ENCODE measurements around the gene BRAT1. TPM values are rescaled to one million over a fixed set of nuclear protein-coding genes. Genes with fewer than 3 reads are reported as not detected.
"Not testable (repeated sequence)": the region's sequence is repeated elsewhere in the genome, so short reads cannot be mapped to it uniquely, and the experiment has no call there.

The BRAT1 gene
- total RNA-seq, 1 experiment from 2014 or later = 50.0 TPM

- H3K27me3 Mint-ChIP-seq (ENCODE audit: low read depth); POLR2A ChIA-PET; H3K9me3 Mint-ChIP-seq: not testable (repeated sequence)
These were observed 23.6 kb downstream of the BRAT1 start for GRCh38 chr7:2531796-2532110.

GRCh38 chr7:2530994-2531795 lies 24.1 kb downstream of the BRAT1 start:
- CTCF ChIA-PET = interaction anchor here (1.0 to 1.3 kb wide), 2 partner anchors 28 to 62 kb away, joined by 3 read pairs; partner anchors contain the start of gene IQCE
- Mint-ChIP-seq H3K4me1 (peaks cover 12% of the 10 kb centered on the region), H3K27ac (0 out of 2 replicates have a peak overlapping the region, but pooled peaks have one; percentile 70)
- ATAC-seq = peak; percentile 15; the same call in 1 of the 2 replicates
- POLR2A ChIA-PET; H3K27me3 Mint-ChIP-seq (ENCODE audit: low read depth); H3K4me3 Mint-ChIP-seq; H3K36me3 Mint-ChIP-seq; DNase-seq (ENCODE audit: low spot score); H3K9me3 Mint-ChIP-seq: not testable (repeated sequence)

More at GRCh38 chr7:2531796-2532110, 23.6 kb downstream of the BRAT1 start:
- H3K27ac Mint-ChIP-seq; H3K4me3 Mint-ChIP-seq; DNase-seq (ENCODE audit: low spot score); H3K36me3 Mint-ChIP-seq; CTCF ChIA-PET: not testable (repeated sequence)
- ATAC-seq = peak; percentile 6; the same call in 1 of the 2 replicates
- peaks cover 11% of the 10 kb centered on the region for H3K4me1 Mint-ChIP-seq

GRCh38 chr7:2530071-2530987 lies 25.0 kb downstream of the BRAT1 start:
- ChIA-PET CTCF (interaction anchor here (0.5 to 1.3 kb wide), 3 partner anchors 28 to 61 kb away, joined by 3 to 4 read pairs (median 3); partner anchors contain the start of gene IQCE), POLR2A (no interaction called here)
- H3K27ac Mint-ChIP-seq = peak overlapping the region; percentile 70; the same call in 1 of the 2 replicates
- no peak overlapping the region for H3K4me3 Mint-ChIP-seq
- no peaks in the 10 kb centered on the region for H3K27me3 Mint-ChIP-seq (ENCODE audit: low read depth)
- ATAC-seq (no peak), DNase-seq (ENCODE audit: low spot score) (no peak)
- no peaks in the 10 kb centered on the region for H3K9me3 Mint-ChIP-seq
- H3K4me1 Mint-ChIP-seq = peaks cover 19% of the 10 kb centered on the region
- H3K36me3 Mint-ChIP-seq = peaks cover 7% of the 10 kb centered on the region; the same call in 1 of the 2 replicates
- TF ChIP-seq ARID4B (CRISPR knock-in tag; IDR thresholded peaks at IDR 0.05; ENCODE audit: borderline replicate concordance) = no peak
- no peak for TF ChIP-seq ZNF281 (CRISPR knock-in tag; IDR thresholded peaks at IDR 0.05)
- TF ChIP-seq RORB (CRISPR knock-in tag; IDR thresholded peaks at IDR 0.05) = no peak
- TF ChIP-seq NR1H2 (CRISPR knock-in tag; IDR thresholded peaks at IDR 0.05) = no peak
- TF ChIP-seq ZNF232 (CRISPR knock-in tag; IDR thresholded peaks at IDR 0.05) = no peak
- TF ChIP-seq NFATC4 (CRISPR knock-in tag; IDR thresholded peaks at IDR 0.05) = no peak
- TF ChIP-seq HMGXB4 (CRISPR knock-in tag; IDR thresholded peaks at IDR 0.05) = no peak
- TF ChIP-seq MAX (CRISPR knock-in tag; IDR thresholded peaks at IDR 0.05) = no peak
- no peak for TF ChIP-seq ATF3 (CRISPR knock-in tag; conservative IDR thresholded peaks at IDR 0.05)
- TF ChIP-seq SMAD4 (CRISPR knock-in tag; IDR thresholded peaks at IDR 0.05) = no peak
- no peak for TF ChIP-seq CBFB (CRISPR knock-in tag; IDR thresholded peaks at IDR 0.05; ENCODE audit: low read depth)
- no peak for TF ChIP-seq ZNF396 (CRISPR knock-in tag; IDR thresholded peaks at IDR 0.05; ENCODE audit: borderline replicate concordance)
- no peak for TF ChIP-seq FOXK1 (CRISPR knock-in tag; IDR thresholded peaks at IDR 0.05)
- TF ChIP-seq EMX1 (CRISPR knock-in tag; IDR thresholded peaks at IDR 0.05) = no peak
- TF ChIP-seq GRHL2 (CRISPR knock-in tag; IDR thresholded peaks at IDR 0.05; ENCODE audit: insufficient replicate concordance, severe bottlenecking) = no peak
- TF ChIP-seq HMGA2 (CRISPR knock-in tag; IDR thresholded peaks at IDR 0.05) = no peak
- TF ChIP-seq CTCF (IDR thresholded peaks at IDR 0.05) = no peak

Measured in WTC11 (cell line).